ENCODE measurements around the gene SYCP3. TPM values are rescaled to one million over a fixed set of nuclear protein-coding genes. Genes with fewer than 3 reads are reported as not detected.

SYCP3 gene
- total and polyA plus RNA-seq, 12 donors: 0.07 to 0.22 (median 0.18) TPM; not detected in 9

DNA sequence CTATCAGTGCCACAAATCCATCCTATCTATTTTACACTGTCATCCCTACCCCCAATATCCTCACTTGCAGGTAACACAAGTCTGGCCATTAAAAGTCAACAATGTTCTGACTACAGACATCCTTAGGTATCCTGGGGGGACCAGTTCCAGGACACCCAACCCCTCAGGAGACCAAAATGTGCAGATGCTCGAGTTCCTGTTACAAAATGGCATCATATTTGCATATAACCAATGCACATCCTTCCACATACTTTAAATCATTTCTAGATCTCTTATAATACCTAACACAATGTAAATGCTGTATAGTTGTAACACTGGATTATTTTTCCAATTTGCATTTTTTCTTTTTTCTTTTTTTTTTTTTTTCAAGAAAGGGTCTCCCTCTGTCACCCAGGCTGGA, 6.9 kb downstream of the SYCP3 start:
- DNase-seq (no peak), ATAC-seq (no peak)
- Histone ChIP-seq H3K4me3 (no peak overlapping the region), H3K27me3 (no peaks in the 10 kb centered on the region), H3K36me3 (peaks cover 0 to 91% (median 23%) of the 10 kb centered on the region in 9 donors), H3K4me1 (no peaks in the 10 kb centered on the region), H3K9me3 (no peaks in the 10 kb centered on the region), H3K27ac (no peak overlapping the region)
- intact Hi-C loops (cut with DNase I): no loop called here
- TF ChIP-seq, protein P1, sequence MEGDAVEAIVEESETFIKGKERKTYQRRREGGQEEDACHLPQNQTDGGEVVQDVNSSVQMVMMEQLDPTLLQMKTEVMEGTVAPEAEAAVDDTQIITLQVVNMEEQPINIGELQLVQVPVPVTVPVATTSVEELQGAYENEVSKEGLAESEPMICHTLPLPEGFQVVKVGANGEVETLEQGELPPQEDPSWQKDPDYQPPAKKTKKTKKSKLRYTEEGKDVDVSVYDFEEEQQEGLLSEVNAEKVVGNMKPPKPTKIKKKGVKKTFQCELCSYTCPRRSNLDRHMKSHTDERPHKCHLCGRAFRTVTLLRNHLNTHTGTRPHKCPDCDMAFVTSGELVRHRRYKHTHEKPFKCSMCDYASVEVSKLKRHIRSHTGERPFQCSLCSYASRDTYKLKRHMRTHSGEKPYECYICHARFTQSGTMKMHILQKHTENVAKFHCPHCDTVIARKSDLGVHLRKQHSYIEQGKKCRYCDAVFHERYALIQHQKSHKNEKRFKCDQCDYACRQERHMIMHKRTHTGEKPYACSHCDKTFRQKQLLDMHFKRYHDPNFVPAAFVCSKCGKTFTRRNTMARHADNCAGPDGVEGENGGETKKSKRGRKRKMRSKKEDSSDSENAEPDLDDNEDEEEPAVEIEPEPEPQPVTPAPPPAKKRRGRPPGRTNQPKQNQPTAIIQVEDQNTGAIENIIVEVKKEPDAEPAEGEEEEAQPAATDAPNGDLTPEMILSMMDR (IDR thresholded peaks at IDR 0.05): no peak
- 92 to 94% methylated on average over 1 of the region's 1 CpG for WGBS, 2 donors

DNA sequence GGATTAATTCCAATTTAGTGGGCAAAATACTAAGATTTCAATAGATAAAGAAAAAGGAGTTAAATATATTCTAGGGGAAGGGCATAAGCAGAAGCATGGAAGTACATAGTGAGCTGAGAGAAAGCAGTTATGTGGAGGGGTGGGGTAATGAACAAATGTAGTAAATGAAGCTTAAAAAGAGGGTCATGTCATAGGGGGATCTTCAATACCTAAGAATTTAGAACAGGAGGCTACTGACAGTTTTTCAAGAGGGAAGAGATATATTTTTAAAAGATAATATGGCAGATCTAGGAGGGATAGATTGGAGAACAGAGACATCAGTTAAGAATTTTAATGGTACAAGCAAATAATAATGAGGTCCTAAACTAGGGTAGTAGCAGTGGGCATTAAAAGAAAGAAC, 9.4 kb downstream of the SYCP3 start:
- intact Hi-C loops (cut with DNase I): no loop called here
- Histone ChIP-seq H3K36me3 (peaks cover 0 to 96% (median 23%) of the 10 kb centered on the region in 9 donors), H3K27ac (no peak overlapping the region), H3K9me3 (no peaks in the 10 kb centered on the region), H3K27me3 (no peaks in the 10 kb centered on the region), H3K4me3 (no peak overlapping the region), H3K4me1 (no peaks in the 10 kb centered on the region)
- TF ChIP-seq, protein P1 (IDR thresholded peaks at IDR 0.05): no peak
- ATAC-seq: no peak
- no peak for DNase-seq

GRCh38 chr12:101727098-101727497, 12.2 kb downstream of the SYCP3 start:
- TF ChIP-seq, protein P1 (IDR thresholded peaks at IDR 0.05): no peak
- DNase-seq: no peak
- H3K9me3 ChIP-seq: no peaks in the 10 kb centered on the region
- H3K4me3 ChIP-seq: no peak overlapping the region
- ATAC-seq: no peak
- H3K27me3 ChIP-seq: no peaks in the 10 kb centered on the region
- no peak overlapping the region for H3K27ac ChIP-seq
- no peaks in the 10 kb centered on the region for H3K4me1 ChIP-seq
- intact Hi-C loops (cut with DNase I): no loop called here
- peaks cover 0 to 98% (median 23%) of the 10 kb centered on the region in 9 donors for H3K36me3 ChIP-seq

DNA sequence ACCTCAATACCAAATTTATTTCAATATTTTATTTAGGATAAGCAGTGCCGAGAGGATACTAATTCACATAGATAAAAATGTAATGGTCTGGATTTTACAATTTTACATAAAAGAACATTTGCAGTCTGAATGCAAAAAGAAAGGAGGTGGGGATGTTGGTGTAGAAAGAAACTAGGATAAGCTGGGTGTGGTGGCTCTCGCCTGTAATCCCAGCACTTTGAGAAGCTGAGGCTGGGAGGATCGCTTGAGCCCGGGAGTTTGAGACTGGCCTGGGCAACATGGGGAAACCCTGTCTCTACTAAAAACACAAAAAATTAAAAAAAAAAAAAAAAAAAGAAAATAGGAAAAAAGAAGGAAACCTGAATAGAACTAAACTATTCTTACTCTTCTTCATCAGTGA, 16.9 kb downstream of the SYCP3 start:
- ATAC-seq (no peak), DNase-seq (no peak)
- Histone ChIP-seq H3K9me3 (no peaks in the 10 kb centered on the region), H3K4me3 (no peak overlapping the region), H3K27ac (no peak overlapping the region), H3K4me1 (no peaks in the 10 kb centered on the region), H3K27me3 (no peaks in the 10 kb centered on the region), H3K36me3 (peaks cover 0 to 77% (median 12%) of the 10 kb centered on the region in 9 donors)
- intact Hi-C loops (cut with DNase I): no loop called here
- WGBS, 2 donors: 98 to 99% methylated on average over 4 of the region's 4 CpGs
- TF ChIP-seq, protein P1 (IDR thresholded peaks at IDR 0.05): no peak

DNA sequence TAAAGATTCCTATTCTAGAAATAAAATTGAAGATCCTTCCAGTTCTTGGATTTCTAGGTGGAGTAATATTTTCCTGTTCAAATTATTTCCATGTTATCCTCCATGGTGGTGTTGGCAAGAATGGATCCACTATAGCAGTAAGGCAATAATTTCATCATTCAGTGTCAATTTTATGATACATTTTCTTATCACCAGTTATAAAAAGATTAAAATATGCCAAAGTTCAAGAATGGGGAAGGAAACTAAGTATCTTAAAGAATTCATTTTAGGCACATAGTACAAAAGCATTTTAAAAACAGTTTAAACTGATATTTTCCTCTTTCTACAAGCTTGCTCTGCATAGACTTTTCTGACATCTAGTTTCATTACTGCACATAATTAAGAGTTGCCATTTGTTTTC, 19.1 kb downstream of the SYCP3 start:
- DNase-seq (no peak), ATAC-seq (no peak)
- Histone ChIP-seq H3K4me3 (no peak overlapping the region), H3K36me3 (peaks cover 0 to 58% (median 7%) of the 10 kb centered on the region in 9 donors), H3K27me3 (no peaks in the 10 kb centered on the region), H3K9me3 (no peaks in the 10 kb centered on the region), H3K4me1 (peaks cover 0 to 16% (median 8%) of the 10 kb centered on the region in 9 donors), H3K27ac (no peak overlapping the region)
- intact Hi-C loops (cut with DNase I): no loop called here
- TF ChIP-seq, protein P1 (IDR thresholded peaks at IDR 0.05): no peak
